ENCODE results near the gene LMCD1.

- TF ChIP-seq CREB1 (IDR thresholded peaks at IDR 0.05) = no peak
- TF ChIP-seq SRF (IDR thresholded peaks at IDR 0.05; ENCODE audit: low read depth, low read length) = no peak
- TF ChIP-seq, protein P1, sequence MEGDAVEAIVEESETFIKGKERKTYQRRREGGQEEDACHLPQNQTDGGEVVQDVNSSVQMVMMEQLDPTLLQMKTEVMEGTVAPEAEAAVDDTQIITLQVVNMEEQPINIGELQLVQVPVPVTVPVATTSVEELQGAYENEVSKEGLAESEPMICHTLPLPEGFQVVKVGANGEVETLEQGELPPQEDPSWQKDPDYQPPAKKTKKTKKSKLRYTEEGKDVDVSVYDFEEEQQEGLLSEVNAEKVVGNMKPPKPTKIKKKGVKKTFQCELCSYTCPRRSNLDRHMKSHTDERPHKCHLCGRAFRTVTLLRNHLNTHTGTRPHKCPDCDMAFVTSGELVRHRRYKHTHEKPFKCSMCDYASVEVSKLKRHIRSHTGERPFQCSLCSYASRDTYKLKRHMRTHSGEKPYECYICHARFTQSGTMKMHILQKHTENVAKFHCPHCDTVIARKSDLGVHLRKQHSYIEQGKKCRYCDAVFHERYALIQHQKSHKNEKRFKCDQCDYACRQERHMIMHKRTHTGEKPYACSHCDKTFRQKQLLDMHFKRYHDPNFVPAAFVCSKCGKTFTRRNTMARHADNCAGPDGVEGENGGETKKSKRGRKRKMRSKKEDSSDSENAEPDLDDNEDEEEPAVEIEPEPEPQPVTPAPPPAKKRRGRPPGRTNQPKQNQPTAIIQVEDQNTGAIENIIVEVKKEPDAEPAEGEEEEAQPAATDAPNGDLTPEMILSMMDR (IDR thresholded peaks at IDR 0.05; ENCODE audit: control extremely low read depth in 1 of 3, insufficient read depth in 1 of 3, low read depth in 1 of 3, low read length in 3 of 3) = no peak
- TF ChIP-seq, protein P2, sequence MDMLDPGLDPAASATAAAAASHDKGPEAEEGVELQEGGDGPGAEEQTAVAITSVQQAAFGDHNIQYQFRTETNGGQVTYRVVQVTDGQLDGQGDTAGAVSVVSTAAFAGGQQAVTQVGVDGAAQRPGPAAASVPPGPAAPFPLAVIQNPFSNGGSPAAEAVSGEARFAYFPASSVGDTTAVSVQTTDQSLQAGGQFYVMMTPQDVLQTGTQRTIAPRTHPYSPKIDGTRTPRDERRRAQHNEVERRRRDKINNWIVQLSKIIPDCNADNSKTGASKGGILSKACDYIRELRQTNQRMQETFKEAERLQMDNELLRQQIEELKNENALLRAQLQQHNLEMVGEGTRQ (IDR thresholded peaks at IDR 0.05; ENCODE audit: low read length) = no peak
Observed at GRCh38 chr3:8573342-8573926, 71.8 kb downstream of the LMCD1 start.

Data from H1 (cell line).